Measurements from ENCODE around the gene CPPED1. TPM values are rescaled to one million over a fixed set of nuclear protein-coding genes. Genes with fewer than 3 reads are reported as not detected.
"Not testable (repeated sequence)": the region's sequence is repeated elsewhere in the genome, so short reads cannot be mapped to it uniquely, and the experiment has no call there.

Gene CPPED1
- total RNA-seq, 1 experiment from 2014 or later: 7.9 TPM

GRCh38 chr16:12766853-12767252 is 36.8 kb downstream of the CPPED1 start:
- H2AK5ac ChIP-seq (ENCODE audit: insufficient read length, low read length): no peak overlapping the region
- H3K79me2 ChIP-seq (ENCODE audit: insufficient read depth, low read length): no peaks in the 10 kb centered on the region
- no peak overlapping the region for H2BK20ac ChIP-seq (ENCODE audit: low read depth, low read length, poor library complexity, severe bottlenecking)
- no peak overlapping the region for H3T11ph ChIP-seq (ENCODE audit: low read length)
- no peak overlapping the region for H3K56ac ChIP-seq (ENCODE audit: insufficient read length, low read depth, low read length)
- no peaks in the 10 kb centered on the region for H3K23me2 ChIP-seq (ENCODE audit: insufficient read length, low read depth, low read length, poor library complexity, severe bottlenecking)
- Mint-ChIP-seq H3K36me3 (ENCODE audit: insufficient read depth in 1 of 3, low read depth in 3 of 3) (peaks cover 0 to 3% (median 0%) of the 10 kb centered on the region in 3 experiments; a peak in 1 of 7 replicates), H3K27ac (no peak overlapping the region; a peak in 1 of 7 replicates), H3K4me3 (no peak overlapping the region), H3K9me3 (no peaks in the 10 kb centered on the region), H3K4me1 (no peaks in the 10 kb centered on the region), H3K27me3 (ENCODE audit: low read depth) (no peaks in the 10 kb centered on the region)
- no peak overlapping the region for H4K8ac ChIP-seq (replicated peaks; ENCODE audit: insufficient read length, low read depth, low read length)
- no peak overlapping the region for H4K91ac ChIP-seq (ENCODE audit: insufficient read length, low read depth, low read length)
- no peak overlapping the region for H2BK5ac ChIP-seq (ENCODE audit: insufficient read length, low read length)
- H2BK12ac ChIP-seq (ENCODE audit: insufficient read length, low read depth, low read length): no peak overlapping the region
- H3K23ac ChIP-seq (ENCODE audit: insufficient read length, low read depth, low read length): no peak overlapping the region
- no CpG with 5 or more reads among the region's 5 CpGs for WGBS (ENCODE audit: extremely low coverage, insufficient read length, low lambda C conversion rate)
- H2AFZ ChIP-seq (ENCODE audit: low read length): no peak overlapping the region
- H2BK120ac ChIP-seq (ENCODE audit: low read depth, low read length, poor library complexity, severe bottlenecking): no peak overlapping the region
- no peak overlapping the region for H2BK15ac ChIP-seq (ENCODE audit: low read depth, low read length)
- TF ChIP-seq CTCF (conservative IDR thresholded peaks at IDR 0.05): no peak
- H3K18ac ChIP-seq (ENCODE audit: insufficient read length, low read depth, low read length): no peak overlapping the region
- no peak overlapping the region for H3K4ac ChIP-seq (ENCODE audit: low read depth, low read length)
- H3K9me3 ChIP-seq (ENCODE audit: control insufficient read depth, low read depth, low read length): no peaks in the 10 kb centered on the region
- DNase-seq: no peak
- no peaks in the 10 kb centered on the region for H3K27me3 ChIP-seq (ENCODE audit: insufficient read depth, low read length)
- no peak overlapping the region for H3K27ac ChIP-seq (ENCODE audit: insufficient read length, low read depth, low read length)
- H3K9ac ChIP-seq (ENCODE audit: extremely low read depth, insufficient read length, low read length): no peak overlapping the region
- no peaks in the 10 kb centered on the region for H3K4me1 ChIP-seq (ENCODE audit: insufficient read depth, low read length)
- H3K4me2 ChIP-seq (ENCODE audit: insufficient read depth, insufficient read length, low read length): no peak overlapping the region
- H4K20me1 ChIP-seq (ENCODE audit: control insufficient read depth, insufficient read depth, insufficient read length): no peaks in the 10 kb centered on the region
- H4K5ac ChIP-seq (ENCODE audit: insufficient read length, low read depth, low read length): no peak overlapping the region
- no peaks in the 10 kb centered on the region for H3K79me1 ChIP-seq (ENCODE audit: insufficient read depth, low read depth, low read length, poor library complexity, severe bottlenecking)
- H3K14ac ChIP-seq (ENCODE audit: insufficient read depth, low read length): no peak overlapping the region

GRCh38 chr16:12766208-12766607 is 37.5 kb downstream of the CPPED1 start:
- not testable (repeated sequence) for H3K9ac ChIP-seq (ENCODE audit: extremely low read depth, insufficient read length, low read length); H3K27me3 ChIP-seq (ENCODE audit: insufficient read depth, low read length); H3K79me2 ChIP-seq (ENCODE audit: insufficient read depth, low read length); H3K79me1 ChIP-seq (ENCODE audit: insufficient read depth, low read depth, low read length, poor library complexity, severe bottlenecking); H2AK5ac ChIP-seq (ENCODE audit: insufficient read length, low read length); H3T11ph ChIP-seq (ENCODE audit: low read length); H3K23ac ChIP-seq (ENCODE audit: insufficient read length, low read depth, low read length); H2BK5ac ChIP-seq (ENCODE audit: insufficient read length, low read length); H2BK12ac ChIP-seq (ENCODE audit: insufficient read length, low read depth, low read length); H2BK120ac ChIP-seq (ENCODE audit: low read depth, low read length, poor library complexity, severe bottlenecking); H2AFZ ChIP-seq (ENCODE audit: low read length); H4K8ac ChIP-seq (replicated peaks; ENCODE audit: insufficient read length, low read depth, low read length); H3K4me1 ChIP-seq (ENCODE audit: insufficient read depth, low read length); DNase-seq; H4K91ac ChIP-seq (ENCODE audit: insufficient read length, low read depth, low read length); H2BK15ac ChIP-seq (ENCODE audit: low read depth, low read length); H4K5ac ChIP-seq (ENCODE audit: insufficient read length, low read depth, low read length); H4K20me1 ChIP-seq (ENCODE audit: control insufficient read depth, insufficient read depth, insufficient read length); H2BK20ac ChIP-seq (ENCODE audit: low read depth, low read length, poor library complexity, severe bottlenecking); H3K27ac ChIP-seq (ENCODE audit: insufficient read length, low read depth, low read length); H3K4me3 Mint-ChIP-seq; H3K4me1 Mint-ChIP-seq; H3K9me3 ChIP-seq (ENCODE audit: control insufficient read depth, low read depth, low read length); H3K27me3 Mint-ChIP-seq (ENCODE audit: low read depth); H3K56ac ChIP-seq (ENCODE audit: insufficient read length, low read depth, low read length); H3K23me2 ChIP-seq (ENCODE audit: insufficient read length, low read depth, low read length, poor library complexity, severe bottlenecking); H3K18ac ChIP-seq (ENCODE audit: insufficient read length, low read depth, low read length); H3K27ac Mint-ChIP-seq; H3K14ac ChIP-seq (ENCODE audit: insufficient read depth, low read length); H3K4me2 ChIP-seq (ENCODE audit: insufficient read depth, insufficient read length, low read length); H3K36me3 Mint-ChIP-seq (ENCODE audit: insufficient read depth in 1 of 3, low read depth in 3 of 3); H3K4ac ChIP-seq (ENCODE audit: low read depth, low read length); H3K9me3 Mint-ChIP-seq
- WGBS (ENCODE audit: extremely low coverage, insufficient read length, low lambda C conversion rate): no CpG with 5 or more reads among the region's 3 CpGs
